Activated CD8-positive, alpha-beta memory T cell treated with anti-CD3 and anti-CD28 coated beads for 24 hours (primary cell): ENCODE results near the gene ATP11A.

Source experiments
- DNase-seq: peaks from one replicate; pipeline ENCODE4 v3.0.0-alpha.2; 2020

Gene ATP11A

GRCh38 chr13:112744168-112745021, 54.6 kb downstream of the ATP11A start:
- no peak for DNase-seq

- DNase-seq = no peak
These were observed 56.2 kb downstream of the ATP11A start for GRCh38 chr13:112746044-112746443.

GRCh38 chr13:112747256-112747655, 57.4 kb downstream of the ATP11A start:
- DNase-seq = no peak

GRCh38 chr13:112748947-112749735, 59.3 kb downstream of the ATP11A start:
- no peak for DNase-seq

GRCh38 chr13:112750570-112750969, 60.7 kb downstream of the ATP11A start:
- DNase-seq = no peak

GRCh38 chr13:112751617-112752016, 61.8 kb downstream of the ATP11A start:
- DNase-seq = no peak

- no peak for DNase-seq
These were observed 62.4 kb downstream of the ATP11A start for GRCh38 chr13:112752211-112752610.

GRCh38 chr13:112752711-112753541, 63.1 kb downstream of the ATP11A start:
- no peak for DNase-seq

GRCh38 chr13:112753833-112754232, 64.0 kb downstream of the ATP11A start:
- DNase-seq = no peak

- no peak for DNase-seq
These were observed 64.6 kb downstream of the ATP11A start for GRCh38 chr13:112754281-112755025.

GRCh38 chr13:112755331-112755730, 65.5 kb downstream of the ATP11A start:
- no peak for DNase-seq

- no peak for DNase-seq
These were observed 66.2 kb downstream of the ATP11A start for GRCh38 chr13:112756081-112756480.

- DNase-seq = no peak
These were observed 66.7 kb downstream of the ATP11A start for GRCh38 chr13:112756511-112756966.

- no peak for DNase-seq
These were observed 67.3 kb downstream of the ATP11A start for GRCh38 chr13:112756967-112757758.

- no peak for DNase-seq
These were observed 67.9 kb downstream of the ATP11A start for GRCh38 chr13:112757759-112758086.

GRCh38 chr13:112759053-112759452, 69.2 kb downstream of the ATP11A start:
- no peak for DNase-seq

GRCh38 chr13:112759827-112760226, 70.0 kb downstream of the ATP11A start:
- DNase-seq = no peak

GRCh38 chr13:112760435-112760834, 70.6 kb downstream of the ATP11A start:
- no peak for DNase-seq

- no peak for DNase-seq
These were observed 71.1 kb downstream of the ATP11A start for GRCh38 chr13:112760931-112761330.

- DNase-seq = no peak
These were observed 72.2 kb downstream of the ATP11A start for GRCh38 chr13:112761701-112762689.
